Spleen (tissue), 11 donors: ENCODE results near the gene PODXL2. TPM values are rescaled to one million over a fixed set of nuclear protein-coding genes. Genes with fewer than 3 reads are reported as not detected.

Source experiments
- DNase-seq: peaks from one replicate; pipeline ENCODE4 v3.0.0-alpha.2; 2020
- H3K27ac ChIP-seq, 8 donors: fragments of 200-600 bp; sonication (generic) in 7 of 8; 1 replicate in 4 of 8; 2 replicates in 4 of 8; pipeline versions ENCODE4 v1.5.0 to v1.8.0; 2016 to 2021; ENCODE audit warnings: inconsistent platforms in 4 of 8, mild to moderate bottlenecking in 4 of 8, moderate library complexity in 1 of 8
- H3K27me3 ChIP-seq, 7 donors: fragments of 200-600 bp; sonication (generic) in 6 of 7; replicated peaks in 1 of 7; 1 replicate in 4 of 7; 2 replicates in 3 of 7; pipeline versions ENCODE4 v1.5.0 to v1.8.0; 2016 to 2021; ENCODE audit warnings: inconsistent platforms in 3 of 7, mild to moderate bottlenecking in 1 of 7
- H3K36me3 ChIP-seq, 6 donors: fragments of 200-600 bp; sonication (generic) in 5 of 6; 1 replicate in 4 of 6; 2 replicates in 2 of 6; pipeline versions ENCODE4 v1.5.0 to v1.8.0; 2016 to 2021; ENCODE audit warnings: inconsistent platforms in 2 of 6
- H3K4me1 ChIP-seq, 6 donors: fragments of 200-600 bp; sonication (generic) in 5 of 6; 1 replicate in 3 of 6; 2 replicates in 3 of 6; pipeline versions ENCODE4 v1.5.0 to v1.8.0; 2016 to 2021; ENCODE audit warnings: inconsistent platforms in 3 of 6
- H3K4me3 ChIP-seq, 8 donors: fragments of 200-600 bp; sonication (generic) in 7 of 8; 1 replicate in 4 of 8; 2 replicates in 4 of 8; pipeline versions ENCODE4 v1.5.0 to v1.8.0; 2016 to 2021; ENCODE audit warnings: inconsistent platforms in 4 of 8, mild to moderate bottlenecking in 4 of 8, moderate library complexity in 2 of 8
- H3K9me3 ChIP-seq, 8 donors: fragments of 200-600 bp; sonication (generic) in 7 of 8; 1 replicate in 4 of 8; 2 replicates in 4 of 8; pipeline versions ENCODE4 v1.5.0 to v1.8.0; 2016 to 2021; ENCODE audit warnings: inconsistent platforms in 4 of 8
- POLR2A ChIP-seq, 3 donors: fragments of 450-650 bp; IDR thresholded peaks; one replicate each; pipeline ENCODE4 v1.5.1; 2017; ENCODE audit warnings: antibody characterized with exemption in 3 of 3, mild to moderate bottlenecking in 1 of 3
- POLR2AphosphoS5 ChIP-seq, 3 donors: sonication (generic); formaldehyde crosslinking; IDR thresholded peaks; one replicate each; pipeline ENCODE4 v1.5.1; 2017; ENCODE audit warnings: antibody characterized with exemption in 3 of 3
- WGBS, 5 donors: extraction: QIAGEN DNeasy Blood & Tissue Kit in 3 of 5; methylation state at CpG; one replicate each; pipeline versions ENCODE4 v1.1.5 to v1.1.7; 2013 to 2018; 5-methylcytosine and 5-hydroxymethylcytosine counted together
- intact Hi-C: fragments of 100-400 bp; cut with DNase I; formaldehyde crosslinking; loops from one replicate; pipeline ENCODE4 v1.15.0; 2023; ENCODE audit warnings: low total_unique reads
- polyA plus RNA-seq, 3 donors: library from polyadenylated mRNA; stranded (reverse); fragments of 200-250 nt; gene quantifications; one replicate each; pipeline ENCODE4 v1.2.1, GENCODE V29; 2013
- total RNA-seq, 7 donors: library from RNA; depleted of rRNA in 3 of 7; stranded (reverse); fragments of >200 nt in 3 of 7; fragmentation: NEBNext Ultra II Directional in 4 of 7; extraction: Animal tissue kit (Norgen Biotek cat#: 25700) in 4 of 7; gene quantifications; one replicate each; pipeline versions ENCODE4 v1.1.0 to v1.2.1, GENCODE V29; 2016 to 2021
- TF ChIP-seq, protein P1 (sequence below), 11 experiments: fragments of 200-600 bp in 7 of 11; fragments of 450-650 bp in 4 of 11; sonication (generic) in 4 of 11; IDR thresholded peaks in 8 of 11; conservative IDR thresholded peaks in 3 of 11; 1 replicate in 7 of 11; 2 replicates in 4 of 11; pipeline versions ENCODE4 v1.4.0 to v1.8.0; 2016 to 2021; ENCODE audit warnings: antibody characterized with exemption in 11 of 11, inconsistent platforms in 4 of 11, mild to moderate bottlenecking in 1 of 11
- donor health status: healthy with polysubstance abuse.
- donor health status: DM: no; HTN: no; CAD: no; lungs with moderate emphysema.
- donor health status: DM: no; HTN: no; CAD: no.
- donor health status: Bipolar disorder and iron deficiency.
- donor health status: healthy.
- donor health status: DM: no; HTN: no; CAD: no.
- donor health status: DM: yes; HTN: yes; CAD: no.

Gene PODXL2
- total and polyA plus RNA-seq, 10 donors, result 0.77 to 3.1 (median 2.4) TPM

GRCh38 chr3:127656906-127657305 is 27.9 kb downstream of the PODXL2 start:
- H3K9me3 ChIP-seq, result no peaks in the 10 kb centered on the region
- intact Hi-C loops, result loop anchor here (10.0 kb wide), 1 partner anchor 178 kb away; no protein-coding TSS in a partner anchor
- peaks cover 0 to 9% (median 0%) of the 10 kb centered on the region in 7 donors for H3K27me3 ChIP-seq
- no peaks in the 10 kb centered on the region for H3K36me3 ChIP-seq
- 90 to 96% (median 94%) methylated on average over 8 of the region's 8 CpGs for WGBS, 5 donors
- H3K27ac ChIP-seq, result no peak overlapping the region
- DNase-seq, result no peak
- no peak overlapping the region for H3K4me3 ChIP-seq
- H3K4me1 ChIP-seq, result peaks cover 0 to 6% (median 4%) of the 10 kb centered on the region in 6 donors
- TF ChIP-seq, protein P1, sequence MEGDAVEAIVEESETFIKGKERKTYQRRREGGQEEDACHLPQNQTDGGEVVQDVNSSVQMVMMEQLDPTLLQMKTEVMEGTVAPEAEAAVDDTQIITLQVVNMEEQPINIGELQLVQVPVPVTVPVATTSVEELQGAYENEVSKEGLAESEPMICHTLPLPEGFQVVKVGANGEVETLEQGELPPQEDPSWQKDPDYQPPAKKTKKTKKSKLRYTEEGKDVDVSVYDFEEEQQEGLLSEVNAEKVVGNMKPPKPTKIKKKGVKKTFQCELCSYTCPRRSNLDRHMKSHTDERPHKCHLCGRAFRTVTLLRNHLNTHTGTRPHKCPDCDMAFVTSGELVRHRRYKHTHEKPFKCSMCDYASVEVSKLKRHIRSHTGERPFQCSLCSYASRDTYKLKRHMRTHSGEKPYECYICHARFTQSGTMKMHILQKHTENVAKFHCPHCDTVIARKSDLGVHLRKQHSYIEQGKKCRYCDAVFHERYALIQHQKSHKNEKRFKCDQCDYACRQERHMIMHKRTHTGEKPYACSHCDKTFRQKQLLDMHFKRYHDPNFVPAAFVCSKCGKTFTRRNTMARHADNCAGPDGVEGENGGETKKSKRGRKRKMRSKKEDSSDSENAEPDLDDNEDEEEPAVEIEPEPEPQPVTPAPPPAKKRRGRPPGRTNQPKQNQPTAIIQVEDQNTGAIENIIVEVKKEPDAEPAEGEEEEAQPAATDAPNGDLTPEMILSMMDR (IDR thresholded peaks at IDR 0.05 in 8 of 11, conservative IDR thresholded peaks at IDR 0.05 in 3 of 11), result no peak
- TF ChIP-seq POLR2AphosphoS5 (IDR thresholded peaks at IDR 0.05) (no peak), POLR2A (IDR thresholded peaks at IDR 0.05) (no peak)

GRCh38 chr3:127658234-127658633 is 29.2 kb downstream of the PODXL2 start:
- 67 to 80% (median 74%) methylated on average over 1 of the region's 1 CpG for WGBS, 5 donors
- intact Hi-C loops, result loop anchor here (10.0 kb wide), 1 partner anchor 177 kb away; no protein-coding TSS in a partner anchor
- no peak for TF ChIP-seq POLR2AphosphoS5 (IDR thresholded peaks at IDR 0.05)
- TF ChIP-seq POLR2A (IDR thresholded peaks at IDR 0.05), result no peak
- TF ChIP-seq, protein P1 (IDR thresholded peaks at IDR 0.05 in 8 of 11, conservative IDR thresholded peaks at IDR 0.05 in 3 of 11), result no peak

GRCh38 chr3:127660621-127661251 is 31.8 kb downstream of the PODXL2 start:
- no peak for DNase-seq
- no peaks in the 10 kb centered on the region for H3K4me1 ChIP-seq
- 91 to 92% (median 91%) methylated on average over 3 to 10 of the region's 10 CpGs for WGBS, 5 donors
- no peak for TF ChIP-seq POLR2AphosphoS5 (IDR thresholded peaks at IDR 0.05)
- no peak for TF ChIP-seq POLR2A (IDR thresholded peaks at IDR 0.05)
- TF ChIP-seq, protein P1 (IDR thresholded peaks at IDR 0.05 in 8 of 11, conservative IDR thresholded peaks at IDR 0.05 in 3 of 11), result no peak
- H3K36me3 ChIP-seq, result no peaks in the 10 kb centered on the region
- H3K4me3 ChIP-seq, result no peak overlapping the region
- no peaks in the 10 kb centered on the region for H3K27me3 ChIP-seq
- no peak overlapping the region for H3K27ac ChIP-seq
- intact Hi-C loops, result no loop called here
- H3K9me3 ChIP-seq, result no peaks in the 10 kb centered on the region

More at GRCh38 chr3:127658234-127658633, 29.2 kb downstream of the PODXL2 start:
- Histone ChIP-seq H3K9me3 (no peaks in the 10 kb centered on the region), H3K4me1 (no peaks in the 10 kb centered on the region), H3K4me3 (no peak overlapping the region), H3K36me3 (no peaks in the 10 kb centered on the region), H3K27ac (no peak overlapping the region), H3K27me3 (no peaks in the 10 kb centered on the region)
- no peak for DNase-seq

DNA sequence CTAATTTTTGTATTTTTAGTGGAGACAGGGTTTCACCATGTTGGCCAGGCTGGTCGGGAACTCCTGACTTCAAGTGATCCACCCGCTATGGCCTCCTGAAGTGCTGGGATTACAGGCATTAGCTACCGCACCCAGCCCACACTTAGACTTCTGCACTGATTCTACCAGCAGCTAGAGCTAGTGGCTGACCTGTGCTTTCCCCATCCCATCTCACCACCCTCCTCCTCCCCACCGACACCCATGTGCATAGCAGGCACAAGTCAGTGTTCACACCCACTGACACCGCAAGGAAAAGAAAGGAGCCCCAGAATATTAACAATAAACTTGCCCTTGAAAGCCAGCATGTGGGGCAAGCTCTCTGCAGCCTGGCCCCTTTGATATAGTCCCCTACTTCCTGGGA is 32.6 kb downstream of the PODXL2 start:
- no peak overlapping the region for H3K4me3 ChIP-seq
- DNase-seq, result no peak
- intact Hi-C loops, result no loop called here
- TF ChIP-seq POLR2A (IDR thresholded peaks at IDR 0.05) (no peak), POLR2AphosphoS5 (IDR thresholded peaks at IDR 0.05) (no peak)
- TF ChIP-seq, protein P1 (IDR thresholded peaks at IDR 0.05 in 8 of 11, conservative IDR thresholded peaks at IDR 0.05 in 3 of 11), result no peak
- no peaks in the 10 kb centered on the region for H3K9me3 ChIP-seq
- H3K27me3 ChIP-seq, result no peaks in the 10 kb centered on the region
- 94 to 99% (median 98%) methylated on average over 5 of the region's 5 CpGs for WGBS, 5 donors
- no peaks in the 10 kb centered on the region for H3K4me1 ChIP-seq
- no peak overlapping the region for H3K27ac ChIP-seq
- H3K36me3 ChIP-seq, result no peaks in the 10 kb centered on the region
